ENCODE data around the gene RDH14. TPM values are rescaled to one million over a fixed set of nuclear protein-coding genes. Genes with fewer than 3 reads are reported as not detected.

RDH14 gene
- polyA plus RNA-seq, 3 donors: 34.7 to 39.6 (median 39.4) TPM

DNA sequence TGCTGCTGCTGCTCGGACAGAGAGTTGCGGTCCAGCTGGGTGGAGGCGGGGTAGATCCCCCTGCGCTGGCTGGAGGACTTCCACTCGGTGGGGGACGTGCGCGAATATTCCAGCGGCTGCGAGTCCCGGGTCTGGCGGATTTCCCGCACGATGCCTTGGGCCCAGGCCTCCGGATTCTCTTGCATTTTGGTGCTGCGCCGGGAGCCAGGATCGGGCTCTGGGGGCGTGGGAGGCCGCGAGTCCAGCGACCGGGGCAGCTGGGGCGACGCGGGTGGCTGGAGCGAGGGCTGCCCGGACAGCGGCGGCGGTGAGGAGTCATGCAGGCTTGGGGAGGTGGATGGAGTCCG is 24.1 kb upstream of the RDH14 start:
- no peak for DNase-seq

DNA sequence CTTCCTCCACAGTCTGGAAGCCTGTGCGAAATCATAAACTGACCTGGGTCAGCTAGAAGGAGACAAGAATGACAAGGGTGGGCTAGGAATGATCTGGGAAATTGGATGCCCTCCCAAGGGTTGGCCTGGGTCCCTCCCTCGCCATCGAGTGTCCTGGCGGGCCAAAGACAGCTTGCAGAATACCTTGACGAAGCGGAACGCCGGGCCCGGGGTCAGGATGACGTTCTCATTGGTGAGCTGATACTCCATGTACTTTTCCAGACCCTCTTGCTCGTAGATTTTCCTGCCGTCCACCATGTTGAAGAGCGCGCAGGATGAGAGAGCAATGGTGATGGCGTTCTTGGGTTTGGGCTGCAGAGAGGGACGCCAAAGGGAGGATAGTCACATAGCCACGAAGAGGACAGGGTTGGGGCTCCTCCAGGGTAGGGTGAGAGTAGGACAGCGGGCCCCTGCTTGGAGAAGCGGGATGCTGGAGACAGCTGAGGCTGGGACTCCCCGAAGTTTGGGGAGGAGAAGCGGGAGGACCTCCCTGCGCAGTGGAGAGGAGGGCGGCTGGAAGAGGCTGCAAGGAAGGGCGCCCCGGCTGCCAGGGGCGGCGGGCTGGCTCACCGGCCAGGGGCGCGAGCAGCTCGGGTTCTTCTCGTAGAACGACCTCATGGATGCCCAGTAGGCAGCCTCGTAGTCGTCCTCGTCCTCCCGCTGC is 23.6 kb upstream of the RDH14 start:
- no peak for DNase-seq

DNA sequence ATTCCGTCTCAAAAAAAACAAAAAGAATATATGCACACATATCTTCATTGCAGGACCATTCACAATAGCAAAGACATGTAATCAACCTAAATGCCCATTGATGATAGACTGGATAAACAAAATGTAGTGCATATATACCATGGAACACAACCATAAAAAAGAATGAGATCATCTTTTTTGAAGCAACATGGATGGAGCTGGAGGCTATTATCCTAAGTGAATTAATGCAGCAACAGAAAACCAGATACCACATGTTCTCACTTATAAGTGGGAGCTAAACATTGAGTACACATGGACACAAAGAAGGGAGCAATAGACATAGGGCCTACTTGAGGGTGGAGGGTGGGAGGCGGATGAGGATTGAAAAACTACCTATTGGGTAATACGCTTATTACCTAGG is 20.2 kb upstream of the RDH14 start:
- DNase-seq: no peak

DNA sequence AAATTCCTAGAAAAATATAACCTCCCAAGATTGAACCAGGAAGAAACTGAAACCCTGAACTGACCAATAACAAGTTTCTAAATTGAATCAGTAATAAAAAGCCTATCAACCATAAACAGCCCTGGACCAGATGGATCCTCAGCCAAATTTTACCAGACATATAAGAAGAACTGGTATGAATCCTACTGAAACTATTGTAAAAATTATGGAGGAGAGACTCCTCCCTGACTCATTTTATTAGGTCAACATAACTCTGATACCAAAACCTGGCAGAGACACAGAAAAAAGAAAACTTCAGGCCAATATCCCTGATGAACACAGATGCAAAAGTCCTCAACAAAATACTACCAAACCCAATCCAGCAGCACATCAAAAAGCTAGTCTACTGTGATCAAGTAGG is 17.6 kb upstream of the RDH14 start:
- DNase-seq: no peak

DNA sequence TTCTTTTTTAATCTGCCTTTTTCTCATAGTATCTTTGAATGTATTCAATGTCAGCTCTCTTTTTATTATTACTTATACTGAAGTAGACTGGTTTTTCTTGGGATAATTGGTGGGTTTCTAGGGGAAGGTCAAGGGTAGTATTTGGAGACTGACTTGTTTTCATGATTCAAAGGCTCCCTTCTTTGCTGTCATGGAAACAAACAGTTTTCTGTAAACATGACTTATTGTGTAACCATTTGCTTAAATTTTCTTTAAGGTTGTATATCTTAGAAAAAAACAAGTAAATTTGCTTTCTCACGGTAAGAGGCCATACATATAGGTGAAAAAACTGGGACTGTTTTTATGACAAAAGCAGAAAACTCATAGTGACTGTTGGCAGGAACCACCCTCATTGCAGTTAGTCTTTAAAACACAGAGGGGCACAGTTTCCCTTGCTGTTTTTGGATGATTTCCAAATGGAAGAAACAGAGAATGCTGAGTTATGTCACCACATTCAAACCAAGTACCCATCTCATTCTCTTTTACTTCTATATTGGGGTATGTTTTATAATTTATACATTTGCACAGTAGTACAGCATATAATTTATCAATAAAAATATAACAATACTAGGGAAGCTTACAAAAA is 5.8 kb upstream of the RDH14 start:
- DNase-seq: no peak

DNA sequence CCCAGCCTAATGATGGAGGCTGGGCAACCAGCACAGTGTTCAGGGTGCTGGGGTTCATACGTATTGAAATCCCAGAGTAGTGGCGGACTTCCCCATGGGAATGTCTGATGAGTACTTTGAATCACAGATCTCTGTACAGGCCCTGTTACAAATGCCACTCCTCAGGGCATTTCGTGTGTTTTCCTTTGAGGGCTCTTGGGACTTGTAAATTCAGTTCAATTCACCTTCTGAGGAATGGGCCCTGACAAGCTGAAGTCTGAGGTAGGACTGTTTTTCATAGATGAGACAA is 288 bp upstream of the RDH14 start:
- no peak for DNase-seq

DNA sequence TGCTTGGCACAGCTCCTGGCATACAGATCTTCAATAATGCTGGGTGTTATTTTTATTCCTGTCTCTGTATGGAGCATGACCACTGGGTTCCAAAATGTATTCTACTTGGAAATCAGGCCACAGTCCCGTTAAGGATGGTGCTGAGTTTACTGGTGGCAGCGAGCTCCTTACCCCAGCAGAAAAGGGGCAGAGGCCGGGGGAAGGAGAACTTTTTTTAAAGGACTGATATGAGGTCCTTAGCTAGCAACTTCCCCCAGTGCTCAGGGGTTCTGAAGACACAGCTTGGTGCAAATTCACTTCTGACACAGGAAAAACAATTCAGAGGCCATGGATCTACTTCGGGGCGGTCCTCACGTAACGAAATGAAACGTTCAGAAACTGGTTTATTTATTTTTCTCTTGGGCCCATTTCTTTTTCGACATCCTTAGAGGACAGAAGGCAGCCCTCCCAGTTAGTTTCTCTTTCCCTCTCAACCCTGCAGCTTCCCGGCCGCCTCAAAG is 872 bp downstream of the RDH14 start:
- peak; percentile 10 for DNase-seq

DNA sequence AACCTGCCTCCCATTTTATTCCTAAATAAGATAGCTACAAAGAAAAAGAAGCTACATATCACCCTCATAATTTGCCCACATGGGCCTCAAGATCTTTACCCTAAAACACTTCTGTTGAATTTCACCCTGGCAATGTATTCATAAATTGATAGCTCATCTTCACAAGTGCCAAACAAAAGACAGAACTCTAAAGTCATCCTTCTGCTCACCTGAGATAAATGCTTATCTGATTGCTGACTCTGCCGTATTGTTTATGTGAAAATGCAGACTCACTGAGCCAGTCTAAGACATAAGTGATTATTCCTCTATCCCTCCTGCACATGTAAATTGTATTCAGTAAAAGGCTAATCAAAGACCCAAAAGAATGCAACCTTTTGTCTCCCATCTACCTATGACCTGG is 2.0 kb downstream of the RDH14 start:
- DNase-seq: no peak

DNA sequence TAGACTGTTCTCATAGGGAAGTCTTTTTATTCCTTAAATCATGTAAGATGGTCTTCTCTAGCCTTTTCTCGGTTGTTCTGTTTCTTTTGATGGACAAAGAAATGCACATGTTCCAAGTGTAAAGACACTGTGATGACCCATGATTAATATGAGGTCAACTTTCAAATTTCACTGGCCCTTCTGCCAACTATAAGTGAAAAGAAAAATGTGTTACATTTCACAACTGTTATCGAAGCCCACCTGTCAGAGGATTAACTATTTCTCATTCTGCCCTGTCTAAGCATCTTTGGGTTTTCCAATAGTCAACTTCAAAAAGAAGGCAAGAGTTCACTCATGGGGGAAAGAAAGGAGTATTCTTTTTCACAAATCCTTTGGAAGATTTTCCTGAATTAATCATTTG is 3.3 kb downstream of the RDH14 start:
- no peak for DNase-seq

DNA sequence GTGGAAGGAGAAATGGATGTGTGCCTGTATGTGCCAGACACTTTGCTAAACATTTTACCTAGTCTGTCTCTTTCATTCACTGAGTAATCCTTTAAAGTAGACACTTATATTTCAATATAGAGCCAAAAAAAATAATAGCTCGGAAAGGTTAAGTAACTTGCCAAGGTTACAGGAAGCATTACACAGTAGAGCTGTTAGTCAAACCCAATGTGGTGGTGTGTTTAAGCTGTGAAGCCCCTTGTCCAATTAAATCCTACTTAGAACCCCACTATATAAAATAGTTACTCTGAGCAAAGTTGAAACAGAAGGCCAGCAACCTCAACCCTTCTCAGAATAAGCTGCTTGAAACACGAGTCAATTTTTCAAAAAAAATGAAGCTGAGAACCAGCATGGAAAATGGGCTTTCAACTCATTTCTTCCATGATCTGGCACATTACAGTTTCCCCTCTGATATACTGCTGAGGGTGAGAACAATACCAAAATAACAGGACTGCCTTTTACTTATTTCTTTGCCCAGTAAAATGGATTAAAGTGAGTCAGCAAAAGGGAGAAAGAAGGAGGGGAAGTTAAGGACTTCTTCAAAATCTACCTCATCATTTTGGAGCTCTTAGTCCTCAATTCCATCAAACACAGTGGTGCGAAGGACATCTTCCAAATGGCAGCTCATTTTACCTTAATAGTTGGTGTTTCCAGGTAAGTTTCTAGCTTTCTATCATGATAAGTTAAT is 7.9 kb downstream of the RDH14 start:
- no peak for DNase-seq

DNA sequence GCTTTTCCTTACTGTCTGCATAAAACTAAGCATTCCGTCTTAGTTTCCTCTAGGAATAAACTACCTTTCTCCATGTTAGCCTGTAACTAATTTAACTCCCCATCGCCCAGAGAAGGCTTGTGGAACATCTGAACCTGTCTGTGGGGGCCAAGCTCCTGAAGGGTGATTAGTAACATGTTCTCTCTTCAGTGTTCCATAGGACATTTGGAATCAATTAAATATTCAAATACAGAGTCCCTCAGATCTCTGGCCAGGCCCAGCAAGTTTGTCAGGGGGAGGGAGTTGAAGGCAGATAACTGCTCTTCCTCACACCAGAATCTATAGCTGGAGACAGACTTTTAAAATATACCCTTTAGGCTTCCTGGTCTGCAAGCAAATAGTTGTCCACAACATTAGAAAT is 8.8 kb downstream of the RDH14 start:
- DNase-seq: no peak

DNA sequence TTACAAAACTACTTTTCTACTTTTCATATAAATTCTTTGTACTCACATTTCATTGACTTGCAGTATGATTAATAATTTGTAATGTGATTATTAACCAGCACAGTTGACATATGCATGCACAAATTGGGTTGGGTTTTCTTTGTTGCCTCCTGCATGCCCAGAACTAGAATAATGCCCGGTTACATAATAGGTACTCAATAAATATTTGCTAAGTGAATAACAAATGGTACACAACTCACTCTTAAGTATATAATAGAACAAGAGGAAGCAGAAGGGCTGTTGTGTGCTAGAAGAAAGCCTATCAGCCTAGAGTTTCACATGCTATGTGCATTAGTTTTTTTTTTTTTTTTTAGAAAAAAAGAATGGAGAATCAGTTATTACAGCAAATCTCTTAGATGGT is 9.3 kb downstream of the RDH14 start:
- DNase-seq: no peak

DNA sequence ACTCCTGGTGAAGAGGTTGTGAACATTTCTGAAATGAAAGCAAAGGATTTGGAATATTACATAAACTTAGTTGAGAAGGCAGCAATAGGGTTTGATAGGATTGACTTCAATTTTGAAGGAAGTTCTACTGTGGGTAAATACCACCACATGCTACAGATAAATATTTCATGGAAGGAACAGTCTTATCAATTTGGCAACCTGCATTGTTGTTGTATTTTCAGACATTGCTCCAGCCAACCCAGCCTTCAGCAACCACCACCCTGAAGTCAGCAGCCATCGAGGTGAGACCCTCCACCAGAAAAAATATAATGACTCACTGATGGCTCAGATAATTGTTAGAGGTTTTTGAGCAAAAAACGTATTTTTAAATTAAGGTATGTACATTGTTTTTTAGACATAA is 10.0 kb downstream of the RDH14 start:
- DNase-seq: no peak

DNA sequence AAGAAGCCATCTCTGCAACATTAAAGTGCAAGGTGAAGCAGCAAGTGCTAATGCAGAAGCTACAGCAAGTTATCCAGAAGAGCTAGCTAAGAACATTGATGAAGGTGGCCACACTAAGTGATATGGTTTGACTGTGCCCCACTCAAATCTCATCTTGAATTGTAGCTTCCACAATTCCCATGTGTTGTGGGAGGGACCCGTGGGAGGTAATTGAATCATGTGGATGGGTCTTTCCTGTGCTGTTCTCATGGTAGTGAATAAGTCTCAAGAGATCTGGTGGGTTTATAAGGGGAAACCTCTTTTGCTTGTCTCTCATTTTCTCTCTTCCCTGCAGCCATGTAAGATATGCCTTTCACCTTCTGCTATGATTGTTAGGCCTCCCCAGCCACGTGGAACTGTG is 11.4 kb downstream of the RDH14 start:
- DNase-seq: no peak

DNA sequence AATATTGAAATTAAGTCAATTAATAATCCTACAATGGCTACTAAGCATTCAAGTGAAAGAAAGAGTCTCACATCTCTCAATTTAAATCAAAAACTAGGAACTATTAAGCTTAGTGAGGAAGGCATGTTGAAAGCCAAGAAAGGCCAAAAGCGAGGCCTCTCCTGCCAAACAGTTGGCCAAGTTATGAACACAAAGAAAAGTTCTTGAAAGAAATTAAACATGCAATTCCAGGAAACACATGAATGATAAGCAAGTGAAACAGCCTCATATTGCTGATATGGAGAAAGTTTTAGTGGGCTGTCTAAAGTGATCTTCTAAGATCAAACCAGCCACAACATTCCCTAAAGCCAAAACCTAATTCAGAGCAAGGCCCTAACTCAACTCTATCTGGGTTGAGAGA is 11.8 kb downstream of the RDH14 start:
- DNase-seq: no peak

DNA sequence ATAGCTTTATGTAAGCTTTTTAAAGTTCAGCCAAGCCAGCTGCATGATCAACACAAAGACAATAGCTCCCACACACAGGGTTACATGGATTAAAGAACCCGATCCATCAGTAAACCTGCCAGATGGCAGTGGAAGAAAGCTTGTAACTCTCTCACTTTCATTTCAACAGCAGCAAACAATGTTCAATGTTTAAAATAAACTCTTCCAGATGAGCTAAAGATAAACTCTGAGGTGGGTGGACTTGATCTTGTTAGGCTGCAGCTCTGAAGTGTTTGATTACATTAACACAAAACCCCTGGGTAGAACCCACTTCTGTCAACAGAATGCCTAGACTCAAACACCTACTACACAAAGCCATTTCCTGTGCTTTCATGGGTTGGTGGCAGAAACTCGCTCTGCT is 13.9 kb downstream of the RDH14 start:
- DNase-seq: no peak

DNA sequence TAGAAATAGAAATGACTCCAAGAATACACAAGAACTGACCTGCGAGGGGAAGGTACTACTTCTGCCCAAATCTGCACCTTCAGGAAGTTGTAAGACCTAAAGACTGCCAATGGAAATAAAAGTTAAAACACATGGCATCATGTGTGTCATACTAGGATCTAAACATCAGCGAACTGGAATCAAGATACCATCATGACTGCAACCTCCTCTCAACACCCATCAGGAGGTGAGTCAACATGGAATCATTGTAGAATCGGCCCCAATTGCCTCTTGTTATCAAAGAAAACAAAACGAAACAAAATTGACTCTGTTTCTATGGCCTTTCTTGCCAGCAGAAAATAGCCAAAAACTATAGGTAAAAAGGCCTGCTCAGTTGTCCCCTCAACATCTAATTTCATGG is 15.1 kb downstream of the RDH14 start:
- no peak for DNase-seq

DNA sequence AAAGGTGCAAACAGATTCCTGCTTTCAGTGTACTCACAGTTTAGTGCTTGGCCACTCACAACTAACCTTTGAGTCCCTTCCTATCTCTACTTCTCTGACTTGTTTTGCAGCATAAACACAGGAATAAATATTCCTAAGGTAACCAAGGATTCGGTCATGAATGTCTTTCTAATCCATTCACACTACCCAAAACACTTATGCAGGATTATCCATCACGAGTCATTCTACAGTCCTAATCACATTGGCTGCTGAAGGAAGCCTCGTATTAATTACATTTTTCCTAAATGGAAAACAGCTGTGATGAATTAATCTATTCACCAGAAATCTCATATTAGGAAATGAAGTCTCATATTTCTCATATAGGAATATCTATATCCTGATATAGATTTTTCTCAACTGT is 16.3 kb downstream of the RDH14 start:
- DNase-seq: no peak

DNA sequence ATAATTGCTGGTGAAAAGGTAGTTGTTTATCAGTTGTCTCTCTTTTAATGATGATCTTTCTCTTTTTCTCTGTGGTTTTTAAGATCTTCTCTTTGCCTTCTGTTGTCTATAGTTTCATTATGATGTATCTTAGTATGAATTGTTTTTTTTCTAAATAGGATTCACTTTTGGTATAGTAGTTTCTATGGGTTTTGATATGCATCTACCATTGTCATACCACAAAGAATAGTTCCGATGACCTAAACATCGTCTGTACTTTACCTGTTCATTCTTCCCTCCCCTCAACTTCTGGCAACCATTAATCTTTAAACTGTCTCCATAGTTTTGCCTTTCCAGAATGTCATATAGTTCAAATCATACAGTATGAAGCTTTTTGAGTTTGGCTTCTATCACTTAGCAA is 19.6 kb downstream of the RDH14 start:
- DNase-seq: no peak

DNA sequence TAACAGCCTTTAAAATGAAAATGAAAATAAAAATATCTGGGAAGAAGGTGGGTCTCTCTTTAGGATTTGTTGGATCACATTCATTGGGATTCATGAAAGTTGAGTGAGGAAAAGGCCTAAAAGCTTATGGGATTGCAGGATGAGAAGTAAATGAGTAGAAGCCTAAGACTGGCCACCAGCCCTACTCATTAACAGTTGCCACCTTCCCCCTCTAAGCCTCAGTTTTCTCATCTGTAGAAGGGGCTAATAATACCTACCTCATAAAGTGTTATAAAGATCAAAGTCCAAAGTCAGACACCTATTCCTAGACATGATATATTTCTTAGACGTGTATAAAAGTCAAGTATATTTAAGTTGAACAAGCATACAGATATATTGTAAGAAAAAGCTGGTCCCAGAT is 23.8 kb downstream of the RDH14 start:
- DNase-seq: no peak

DNA sequence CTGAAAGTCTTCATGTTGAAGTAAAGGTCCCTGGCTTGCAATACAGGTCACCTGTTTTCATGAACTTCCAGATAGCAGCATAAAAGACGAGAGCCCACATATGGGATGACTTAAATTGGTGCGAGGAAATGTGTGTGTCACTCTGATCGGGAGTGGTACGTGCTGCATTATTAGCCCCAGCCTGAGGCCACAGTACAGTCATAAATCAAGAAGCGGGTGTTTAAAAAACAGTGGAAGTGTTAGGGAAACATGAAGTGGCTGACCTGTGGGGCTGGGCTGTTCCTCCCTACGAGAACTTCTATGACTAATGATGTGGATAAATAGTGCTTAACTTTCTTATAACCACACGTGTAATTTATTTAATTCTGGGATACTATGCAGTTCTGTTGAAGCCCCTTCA is 24.4 kb downstream of the RDH14 start:
- DNase-seq: no peak

DNA sequence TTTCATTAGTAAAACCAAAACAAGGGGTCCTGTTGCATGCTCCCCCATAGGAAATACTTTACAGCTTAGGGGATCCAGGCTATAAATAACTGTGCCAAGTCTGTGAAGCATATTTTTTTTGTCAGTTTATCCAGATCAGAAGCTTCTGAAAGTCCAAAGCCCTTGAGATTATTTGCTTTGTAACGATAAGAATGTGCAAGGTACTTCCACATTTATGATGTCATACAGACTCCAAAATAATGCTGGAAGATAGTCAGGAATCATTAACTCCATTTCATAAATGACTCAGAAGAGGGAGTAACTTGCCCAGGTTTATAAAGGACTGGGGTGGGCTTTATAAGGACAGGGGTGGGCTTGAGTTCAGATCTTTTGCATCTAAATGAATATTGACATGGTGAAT is 29.3 kb downstream of the RDH14 start:
- no peak for DNase-seq

DNA sequence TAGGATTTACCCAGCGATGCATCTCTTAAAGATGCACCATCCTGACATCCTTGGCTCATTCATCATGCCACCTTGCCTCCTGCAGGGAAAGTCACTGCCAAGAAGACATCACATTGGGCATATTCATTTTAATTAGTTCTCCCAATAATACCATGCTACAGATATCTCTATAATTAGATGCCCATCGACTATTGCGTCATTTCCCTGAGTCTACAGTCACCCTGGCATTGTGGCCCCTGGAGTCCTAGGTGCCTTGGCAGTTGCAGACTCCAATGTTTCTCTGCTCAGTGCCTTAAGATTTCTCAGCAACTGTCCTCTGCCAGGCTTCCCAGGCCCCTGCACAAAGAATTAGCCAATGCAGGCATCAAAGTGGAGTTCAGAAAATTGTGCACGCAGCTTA is 32.6 kb downstream of the RDH14 start:
- no peak for DNase-seq

DNA sequence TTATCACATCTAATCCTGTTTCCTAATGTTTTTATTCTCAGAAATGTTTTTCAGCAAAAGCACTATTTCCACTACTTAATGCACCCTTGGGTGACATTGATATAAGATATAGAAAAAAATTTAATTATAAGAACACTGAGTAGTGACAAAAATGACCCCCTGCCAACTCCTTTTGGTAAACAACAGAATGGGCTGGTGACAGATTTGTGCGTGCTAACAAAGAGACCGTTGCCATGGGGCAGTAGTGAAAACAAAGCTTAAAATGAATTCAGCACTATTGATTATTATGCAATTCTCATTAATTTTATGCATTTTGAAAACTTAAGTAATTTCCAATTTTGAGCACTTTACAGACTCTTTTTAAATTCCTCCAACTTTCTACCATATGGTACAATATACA is 33.1 kb downstream of the RDH14 start:
- DNase-seq: no peak

All from renal pelvis (tissue), 4 donors.